Lower leg skin (tissue), 4 donors: ENCODE results near the gene ARL8B. TPM values are rescaled to one million over a fixed set of nuclear protein-coding genes. Genes with fewer than 3 reads are reported as not detected.

Experiments used
- DNase-seq, 2 donors: peaks; one replicate each; pipeline ENCODE4 v3.0.0-alpha.2; 2019; ENCODE audit warnings: low spot score in 2 of 2
- H3K4me3 ChIP-seq: fragments of 200-600 bp; sonication (generic); 2 replicates; pipeline ENCODE4 v1.5.1; 2017; ENCODE audit warnings: mild to moderate bottlenecking, low read depth; ENCODE audit not compliant: poor library complexity, severe bottlenecking
- CTCF ChIP-seq, 3 donors: fragments of 450-650 bp; IDR thresholded peaks; one replicate each; pipeline ENCODE4 v1.5.1; 2016; ENCODE audit warnings: antibody characterized with exemption in 3 of 3, mild to moderate bottlenecking in 3 of 3, moderate library complexity in 2 of 3
- POLR2A ChIP-seq, 2 donors: fragments of 450-650 bp; IDR thresholded peaks; one replicate each; pipeline ENCODE4 v1.6.1; 2016 to 2017; ENCODE audit warnings: antibody characterized with exemption in 2 of 2, mild to moderate bottlenecking in 1 of 2, moderate library complexity in 1 of 2
- WGBS, 2 donors: methylation state at CpG; one replicate each; pipeline ENCODE4 v1.1.5; 2018; 5-methylcytosine and 5-hydroxymethylcytosine counted together
- intact Hi-C: fragments of 100-400 bp; cut with DNase I; formaldehyde crosslinking; loops from one replicate; pipeline ENCODE4 v1.15.0; 2023; ENCODE audit warnings: low total_unique reads
- total RNA-seq, 4 donors: library from RNA; depleted of rRNA; stranded (reverse); fragments of >200 nt; gene quantifications; one replicate each; pipeline ENCODE4 v1.1.0, GENCODE V29; 2016

The ARL8B gene
- total RNA-seq, 4 donors from 2014 or later: 62.1 to 90.5 (median 81.5) TPM

GRCh38 chr3:5136919-5137429, 14.9 kb downstream of the ARL8B start:
- intact Hi-C loops: no loop called here
- H3K4me3 ChIP-seq: no peak overlapping the region
- 63 to 70% methylated on average over 2 of the region's 2 CpGs for WGBS, 2 donors
- TF ChIP-seq CTCF (IDR thresholded peaks at IDR 0.05) (no peak), POLR2A (IDR thresholded peaks at IDR 0.05) (no peak)
- no peak for DNase-seq

- 38 to 40% methylated on average over 5 of the region's 5 CpGs for WGBS, 2 donors
- no peak overlapping the region for H3K4me3 ChIP-seq
- DNase-seq: no peak
- no peak for TF ChIP-seq POLR2A (IDR thresholded peaks at IDR 0.05)
- TF ChIP-seq CTCF (IDR thresholded peaks at IDR 0.05): no peak
- intact Hi-C loops: no loop called here
Measured at GRCh38 chr3:5138214-5138981, 16.3 kb downstream of the ARL8B start.

GRCh38 chr3:5140230-5140621, 18.1 kb downstream of the ARL8B start:
- 82 to 87% methylated on average over 4 of the region's 4 CpGs for WGBS, 2 donors
- TF ChIP-seq CTCF (IDR thresholded peaks at IDR 0.05) (no peak), POLR2A (IDR thresholded peaks at IDR 0.05) (no peak)
- intact Hi-C loops: no loop called here
- DNase-seq: no peak
- no peak overlapping the region for H3K4me3 ChIP-seq

- WGBS, 2 donors: 94% methylated on average over 6 of the region's 6 CpGs
- no peak overlapping the region for H3K4me3 ChIP-seq
- TF ChIP-seq POLR2A (IDR thresholded peaks at IDR 0.05) (no peak), CTCF (IDR thresholded peaks at IDR 0.05) (no peak)
- no peak for DNase-seq
- intact Hi-C loops: no loop called here
Measured at GRCh38 chr3:5140839-5141238, 18.7 kb downstream of the ARL8B start.

- WGBS, 2 donors: 89 to 95% methylated on average over 4 of the region's 4 CpGs
- intact Hi-C loops: no loop called here
- no peak overlapping the region for H3K4me3 ChIP-seq
- no peak for TF ChIP-seq CTCF (IDR thresholded peaks at IDR 0.05)
- TF ChIP-seq POLR2A (IDR thresholded peaks at IDR 0.05): no peak
- DNase-seq: no peak
Measured at GRCh38 chr3:5141760-5142159, 19.7 kb downstream of the ARL8B start.
